NCI-H82 (cell line): Measurements from ENCODE around the gene SLC44A4.
A peak's percentile ranks its signal among the peaks of the same experiment; 100 is the strongest.

Source experiments
- DNase-seq: peaks from one replicate; lab custom pipeline; 2025; lab: John Stamatoyannopoulos, UW

SLC44A4 gene

GRCh38 chr6:31901415-31901952 is 22.7 kb upstream of the SLC44A4 start:
- peak; percentile 79 for DNase-seq

DNA sequence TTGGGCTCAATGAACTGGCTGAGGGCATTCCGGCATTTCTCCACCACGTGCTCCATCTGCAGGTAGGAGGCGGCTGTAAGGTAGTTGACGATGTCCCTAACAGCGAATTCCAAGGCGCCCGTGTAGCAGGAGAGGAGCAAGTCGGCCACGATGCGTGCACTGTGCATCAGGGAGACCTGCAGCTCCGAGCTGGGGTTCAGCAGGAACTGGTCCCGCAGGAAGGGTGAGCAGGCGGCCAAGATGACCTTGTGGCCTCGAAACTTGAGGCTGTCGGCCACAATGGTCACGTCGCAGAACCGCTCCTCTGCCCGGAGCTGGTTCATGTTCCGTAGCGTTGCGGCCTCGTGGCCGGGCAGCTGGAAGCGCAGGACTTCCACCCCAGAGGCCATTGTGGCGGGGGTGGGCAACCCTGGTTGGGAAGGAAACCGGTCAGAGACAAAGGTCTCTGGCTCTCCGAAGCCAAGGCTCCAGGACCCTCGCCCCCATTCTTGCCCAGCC is 22.2 kb upstream of the SLC44A4 start:
- no peak for DNase-seq

DNA sequence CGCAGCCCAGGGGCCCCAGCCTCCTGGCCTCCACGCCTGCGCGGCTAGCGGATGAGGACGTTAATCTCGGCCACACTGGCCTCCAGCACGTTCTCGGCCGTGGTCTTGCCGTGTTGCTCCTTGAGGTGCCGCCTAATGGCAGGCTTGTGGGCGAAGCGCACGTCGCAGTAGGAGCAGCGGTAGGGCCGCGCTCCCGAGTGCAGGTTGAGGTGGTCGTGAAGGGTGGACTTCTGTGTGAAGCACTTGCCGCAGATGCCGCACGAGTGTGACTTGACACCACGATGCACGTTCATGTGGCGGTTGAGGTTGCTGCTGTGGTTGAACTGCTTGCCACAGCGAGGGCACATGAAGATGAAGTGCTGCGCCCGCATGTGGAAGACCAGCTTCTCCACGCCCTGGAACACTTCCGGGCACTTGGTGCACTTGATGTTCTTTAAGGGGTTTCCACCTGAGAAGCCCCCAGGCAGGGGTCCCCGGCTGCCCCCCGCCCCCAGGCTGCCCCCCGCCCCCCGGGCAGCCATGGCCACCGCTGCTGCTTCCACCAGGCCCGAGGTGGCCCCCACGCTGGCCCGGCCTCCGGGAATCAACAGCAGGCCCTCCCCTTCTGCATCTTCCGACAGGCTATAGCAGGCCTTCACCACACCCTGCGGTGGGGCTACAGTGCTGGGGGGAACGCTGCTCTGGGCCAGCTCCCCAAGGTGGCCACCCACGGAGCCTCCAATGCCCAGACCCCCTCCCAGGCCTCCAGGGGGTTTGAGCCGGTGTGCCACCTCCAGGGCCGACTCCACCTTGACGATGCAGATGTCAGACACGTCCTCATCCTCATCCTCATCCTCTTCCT is 21.3 kb upstream of the SLC44A4 start:
- no peak for DNase-seq

- DNase-seq, result no peak
Measured at GRCh38 chr6:31899215-31899614, 20.4 kb upstream of the SLC44A4 start.

GRCh38 chr6:31898383-31899011 is 19.7 kb upstream of the SLC44A4 start:
- peak; percentile 82 for DNase-seq

DNA sequence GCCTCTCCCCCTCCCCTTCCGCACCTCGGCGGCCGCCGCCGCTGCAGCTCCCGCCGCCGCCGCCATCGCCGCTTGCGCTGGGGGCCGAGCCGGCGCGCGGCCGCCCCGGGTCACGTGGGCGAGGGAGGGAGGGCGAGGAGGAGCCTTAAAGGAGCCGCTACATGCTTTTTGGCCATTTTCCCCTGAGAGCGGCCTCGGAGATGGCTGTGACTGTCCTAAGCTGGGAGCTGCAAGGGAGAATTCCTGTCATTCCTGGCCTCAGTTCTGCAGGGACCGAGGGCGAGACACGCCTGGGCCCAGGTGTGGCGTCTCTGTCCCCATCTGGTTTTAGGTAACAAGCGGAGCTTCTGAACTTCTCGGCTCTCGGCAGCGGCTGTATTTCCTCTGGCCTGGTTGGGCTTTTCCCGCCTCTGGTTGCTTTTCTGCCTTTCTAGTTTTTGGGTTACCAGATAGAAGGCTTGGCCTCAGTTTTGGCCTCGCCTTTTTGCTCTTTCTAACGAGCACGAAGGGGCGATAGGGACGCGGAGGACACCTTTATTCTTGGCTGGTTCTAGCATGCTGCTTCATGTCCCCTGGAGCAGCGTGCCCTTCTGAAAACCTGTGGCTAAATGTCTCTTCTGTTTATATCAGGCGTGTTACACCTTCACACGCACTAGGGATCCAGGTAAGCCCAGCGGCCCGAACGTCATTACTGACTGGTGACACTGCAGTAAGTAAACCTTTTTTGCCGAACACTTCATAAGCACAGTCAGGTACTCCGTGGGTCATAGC is 19.0 kb upstream of the SLC44A4 start, which contains the start of gene EHMT2:
EHMT2 (minus strand) TSS at position 87 of the 771 bp plus-strand sequence; CDS start at position 66, 21 bp downstream.
- DNase-seq, result peak; percentile 90

DNA sequence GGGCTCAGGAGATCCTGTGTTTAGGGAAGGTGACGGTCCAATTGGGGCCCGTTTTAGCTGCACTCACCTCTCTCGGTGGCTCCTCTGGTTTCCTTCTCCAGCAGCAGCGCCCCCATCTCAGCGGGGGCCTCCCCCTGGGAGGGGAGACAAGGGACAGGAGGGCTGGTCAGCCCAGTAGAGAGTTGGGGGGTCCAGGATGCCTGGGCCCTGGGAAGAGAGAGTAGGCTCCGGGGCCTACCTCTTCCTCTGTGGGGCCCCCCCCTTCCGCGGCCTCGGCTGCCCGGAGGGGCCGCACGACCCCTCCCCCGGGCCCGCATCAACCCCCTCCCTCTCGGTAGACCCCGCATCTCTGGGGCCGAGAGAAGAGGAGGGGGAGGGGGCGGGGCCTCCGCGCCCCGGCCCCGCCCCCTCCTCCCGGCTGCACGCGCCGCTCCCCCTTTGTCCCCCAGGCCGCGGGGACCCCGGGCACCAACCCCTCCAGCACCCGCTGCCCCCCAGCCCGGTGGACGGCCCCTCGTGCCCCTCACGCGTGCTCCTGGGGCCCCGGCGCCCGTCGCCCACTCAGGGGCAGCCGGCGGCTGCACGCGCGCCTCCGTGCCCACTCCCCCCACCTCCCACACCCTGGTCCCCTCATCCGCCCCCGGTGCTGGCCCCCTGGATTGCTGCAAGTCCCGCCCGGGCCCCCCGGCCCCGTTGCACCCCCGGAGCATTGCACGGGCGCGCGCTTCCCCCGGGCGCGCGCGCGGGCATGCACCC is 18.2 kb upstream of the SLC44A4 start:
- peak; percentile 53 for DNase-seq

- no peak for DNase-seq
Measured at GRCh38 chr6:31896493-31896855, 17.7 kb upstream of the SLC44A4 start.

DNA sequence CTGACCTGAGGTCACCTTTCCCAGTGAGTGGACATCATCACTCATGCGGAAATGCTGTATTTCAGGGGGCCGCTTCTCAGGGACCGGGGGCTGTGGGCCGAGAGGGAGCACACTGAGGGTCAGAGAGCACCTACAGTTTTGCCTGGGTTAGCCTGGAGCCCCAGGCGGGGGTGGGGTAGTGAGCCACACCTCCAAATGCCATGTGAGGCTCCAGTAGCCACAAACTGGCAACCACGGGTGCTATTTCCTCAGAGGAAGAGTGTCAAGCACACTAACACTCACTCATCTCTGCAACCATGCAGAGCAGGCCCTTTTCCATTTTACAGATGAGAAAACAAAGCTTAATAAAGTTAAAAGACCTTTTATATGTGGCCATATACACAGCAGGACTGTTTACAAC is 14.0 kb upstream of the SLC44A4 start:
- no peak for DNase-seq

DNA sequence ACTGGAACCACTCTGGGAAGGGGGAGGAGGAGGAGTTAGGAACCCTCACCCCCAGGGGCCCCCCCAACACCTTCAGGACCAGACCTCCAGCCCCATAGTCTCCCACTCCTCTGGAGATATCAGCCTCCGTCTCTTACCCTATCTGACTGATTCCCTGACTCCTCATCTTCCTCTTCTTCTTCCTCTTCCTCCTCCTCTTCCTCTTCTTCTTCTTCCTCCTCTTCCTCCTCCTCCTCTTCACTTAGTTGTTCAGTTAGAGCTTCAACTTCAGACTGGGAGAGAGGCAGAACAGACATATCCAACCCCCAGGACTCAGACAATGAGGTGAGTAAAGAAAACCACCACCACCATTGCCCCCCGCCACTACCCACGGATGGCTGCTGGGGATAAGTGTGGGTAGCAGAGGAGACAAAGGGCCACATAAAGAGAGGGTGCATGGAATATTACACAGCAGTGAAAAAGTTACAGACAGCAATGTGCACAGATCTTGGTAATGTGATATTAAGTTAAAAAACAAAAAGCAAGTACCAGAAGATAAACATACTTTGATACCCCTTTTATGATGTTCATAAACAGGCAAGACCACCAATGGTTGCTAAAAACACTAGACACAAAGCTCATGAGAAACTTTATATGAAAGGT is 10.7 kb upstream of the SLC44A4 start:
- no peak for DNase-seq

DNA sequence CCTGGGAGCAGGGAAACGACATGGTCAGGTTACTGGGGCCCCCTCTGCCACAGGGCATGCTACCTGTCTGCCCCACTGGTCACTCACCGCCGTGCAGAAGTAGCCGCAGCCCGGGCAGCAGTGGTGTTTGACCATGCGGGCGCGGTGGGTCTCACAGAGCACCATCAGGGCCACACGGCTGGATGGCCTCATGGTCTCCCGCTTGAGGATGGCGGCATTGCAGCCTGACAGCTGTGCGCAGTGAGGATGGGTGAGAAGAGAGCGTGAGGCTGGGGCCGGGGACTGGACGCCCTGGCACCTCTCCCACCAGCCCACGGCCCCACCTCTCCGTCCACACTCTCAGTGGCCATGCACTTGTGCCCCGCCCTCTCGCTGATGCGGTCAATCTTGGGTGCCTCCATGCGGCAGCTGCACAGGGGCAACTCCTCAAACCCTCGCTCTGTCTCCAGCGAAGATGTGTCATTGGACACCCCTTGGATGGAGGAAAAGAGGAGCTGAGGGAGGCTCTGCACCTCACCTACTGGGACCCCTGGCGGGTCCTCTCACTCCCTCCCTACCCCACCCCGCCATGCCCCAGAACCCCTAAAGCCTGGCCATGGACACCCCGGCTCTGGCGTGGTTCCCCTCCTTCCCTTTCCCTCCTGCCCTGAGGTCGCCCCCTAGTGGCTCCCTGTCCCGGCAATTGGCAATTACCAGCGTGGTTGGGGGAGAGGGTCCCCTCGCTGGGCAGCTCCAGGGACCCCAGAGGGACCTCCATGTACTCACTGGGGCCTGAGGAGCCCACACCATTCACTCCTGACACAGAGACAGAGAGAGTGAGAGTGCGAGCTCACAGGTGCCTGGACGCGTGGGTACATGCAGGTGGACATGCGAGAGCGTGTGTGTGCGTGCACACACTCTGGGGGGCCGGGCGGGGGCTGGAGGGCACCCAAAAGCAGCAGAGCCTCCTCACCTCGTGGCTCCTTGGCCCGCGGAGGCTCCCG is 9.8 kb upstream of the SLC44A4 start:
- DNase-seq, result peak; percentile 53

GRCh38 chr6:31887173-31888007 is 8.6 kb upstream of the SLC44A4 start:
- no peak for DNase-seq

DNA sequence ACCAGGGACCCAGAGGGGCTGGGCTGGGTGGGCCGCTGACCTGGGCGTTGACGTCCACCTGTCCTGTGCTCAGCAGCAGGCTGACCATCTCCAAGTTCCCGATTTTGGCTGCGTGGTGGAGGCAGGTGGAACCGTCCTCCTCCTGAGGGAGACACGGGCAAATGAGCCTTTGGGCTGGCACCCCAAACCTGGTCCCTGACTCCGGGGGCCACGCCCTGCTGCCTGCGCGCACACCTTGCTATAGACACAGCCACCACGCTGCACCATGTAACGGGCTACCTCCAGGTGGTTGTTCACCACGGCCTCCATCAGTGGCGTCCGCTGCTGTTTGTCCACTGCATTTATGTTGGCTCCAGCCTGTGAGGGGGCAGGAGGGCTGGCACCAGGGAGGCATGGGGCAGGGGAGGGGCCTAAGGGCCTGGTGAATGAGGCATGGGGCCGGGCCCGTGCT is 7.8 kb upstream of the SLC44A4 start:
- no peak for DNase-seq

DNA sequence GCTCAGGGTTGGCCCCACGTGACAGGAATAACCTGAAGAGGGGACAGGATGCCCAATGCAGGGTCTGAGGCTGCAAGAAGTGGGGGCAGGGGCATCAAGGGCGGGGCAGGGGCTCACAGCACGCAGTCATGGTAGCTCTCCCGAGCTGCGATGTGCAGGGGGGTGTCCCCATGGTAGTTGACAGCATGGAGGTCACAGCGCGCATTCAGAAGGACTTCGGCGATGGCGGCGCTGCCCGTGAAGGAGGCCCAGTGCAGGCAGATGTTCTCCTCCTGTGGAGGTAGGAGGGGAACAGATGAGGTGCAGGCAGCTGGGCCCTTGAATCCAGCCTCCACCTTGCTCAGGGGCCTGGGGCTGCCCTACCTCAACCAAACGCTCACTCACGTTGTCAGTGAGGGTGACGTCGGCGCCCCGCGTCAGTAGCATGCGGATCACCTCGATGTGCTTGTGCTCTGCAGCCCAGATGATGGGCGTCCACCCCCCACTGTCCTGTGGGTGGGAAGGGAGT is 5.8 kb upstream of the SLC44A4 start:
- no peak for DNase-seq

GRCh38 chr6:31883676-31884075 is 4.9 kb upstream of the SLC44A4 start:
- DNase-seq, result no peak

GRCh38 chr6:31882344-31882743 is 3.5 kb upstream of the SLC44A4 start:
- peak; percentile 40 for DNase-seq

- no peak for DNase-seq
Measured at GRCh38 chr6:31881136-31881859, 2.5 kb upstream of the SLC44A4 start.

GRCh38 chr6:31880616-31881015 is 1.8 kb upstream of the SLC44A4 start:
- DNase-seq, result no peak
